ENCODE data around the gene TM7SF3. TPM values are rescaled to one million over a fixed set of nuclear protein-coding genes. Genes with fewer than 3 reads are reported as not detected.
"Not testable (repeated sequence)": the region's sequence is repeated elsewhere in the genome, so short reads cannot be mapped to it uniquely, and the experiment has no call there.

Gene TM7SF3
- total and polyA plus RNA-seq, 2 donors from 2014 or later, result 63.1 to 70.1 TPM

DNA sequence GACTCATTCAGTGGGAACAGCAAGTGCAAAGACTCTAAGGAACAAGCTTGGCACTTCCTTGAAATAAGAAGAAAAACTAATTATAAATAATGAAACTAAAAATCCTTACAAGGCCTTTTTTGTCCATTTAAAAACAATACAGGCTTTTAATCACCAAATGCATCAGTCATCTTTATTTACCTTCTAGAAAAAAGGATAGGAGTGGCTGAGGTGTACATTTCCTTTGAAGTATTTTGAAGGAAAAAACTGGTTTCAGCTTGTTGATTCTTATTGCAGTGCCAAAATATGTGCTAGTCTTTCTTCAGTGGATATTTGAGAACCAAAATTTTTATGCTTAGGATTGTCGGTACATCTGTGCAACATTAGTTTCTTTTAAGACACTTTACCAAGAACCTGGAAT, 38.0 kb upstream of the TM7SF3 start:
- no peak overlapping the region for H3K4me3 ChIP-seq (ENCODE audit: low read length in 3 of 3)
- H3K9me3 ChIP-seq (ENCODE audit: control insufficient read depth in 2 of 3, insufficient read depth in 1 of 3, low read length in 3 of 3), result no peaks in the 10 kb centered on the region
- FAIRE-seq (no peak), DNase-seq (no peak)
- no peak overlapping the region for H3K27ac ChIP-seq (ENCODE audit: low read depth in 2 of 2, low read length in 2 of 2)
- H3K9ac ChIP-seq (ENCODE audit: low read length in 3 of 3), result no peak overlapping the region
- H3K36me3 ChIP-seq (ENCODE audit: control insufficient read depth in 2 of 3, insufficient read depth in 3 of 3, low read length in 3 of 3), result no peaks in the 10 kb centered on the region
- intact Hi-C loops (cut with DNase I), result no loop called here
- H3K4me1 ChIP-seq (ENCODE audit: control insufficient read depth in 2 of 3, insufficient read depth in 2 of 3, low read depth in 1 of 3, low read length in 3 of 3), result no peaks in the 10 kb centered on the region
- H3K27me3 ChIP-seq (ENCODE audit: control insufficient read depth, insufficient read depth, low read length), result no peaks in the 10 kb centered on the region
- TF ChIP-seq, protein P1, sequence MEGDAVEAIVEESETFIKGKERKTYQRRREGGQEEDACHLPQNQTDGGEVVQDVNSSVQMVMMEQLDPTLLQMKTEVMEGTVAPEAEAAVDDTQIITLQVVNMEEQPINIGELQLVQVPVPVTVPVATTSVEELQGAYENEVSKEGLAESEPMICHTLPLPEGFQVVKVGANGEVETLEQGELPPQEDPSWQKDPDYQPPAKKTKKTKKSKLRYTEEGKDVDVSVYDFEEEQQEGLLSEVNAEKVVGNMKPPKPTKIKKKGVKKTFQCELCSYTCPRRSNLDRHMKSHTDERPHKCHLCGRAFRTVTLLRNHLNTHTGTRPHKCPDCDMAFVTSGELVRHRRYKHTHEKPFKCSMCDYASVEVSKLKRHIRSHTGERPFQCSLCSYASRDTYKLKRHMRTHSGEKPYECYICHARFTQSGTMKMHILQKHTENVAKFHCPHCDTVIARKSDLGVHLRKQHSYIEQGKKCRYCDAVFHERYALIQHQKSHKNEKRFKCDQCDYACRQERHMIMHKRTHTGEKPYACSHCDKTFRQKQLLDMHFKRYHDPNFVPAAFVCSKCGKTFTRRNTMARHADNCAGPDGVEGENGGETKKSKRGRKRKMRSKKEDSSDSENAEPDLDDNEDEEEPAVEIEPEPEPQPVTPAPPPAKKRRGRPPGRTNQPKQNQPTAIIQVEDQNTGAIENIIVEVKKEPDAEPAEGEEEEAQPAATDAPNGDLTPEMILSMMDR (IDR thresholded peaks at IDR 0.05; ENCODE audit: borderline replicate concordance, extremely low read depth, insufficient read depth), result no peak

DNA sequence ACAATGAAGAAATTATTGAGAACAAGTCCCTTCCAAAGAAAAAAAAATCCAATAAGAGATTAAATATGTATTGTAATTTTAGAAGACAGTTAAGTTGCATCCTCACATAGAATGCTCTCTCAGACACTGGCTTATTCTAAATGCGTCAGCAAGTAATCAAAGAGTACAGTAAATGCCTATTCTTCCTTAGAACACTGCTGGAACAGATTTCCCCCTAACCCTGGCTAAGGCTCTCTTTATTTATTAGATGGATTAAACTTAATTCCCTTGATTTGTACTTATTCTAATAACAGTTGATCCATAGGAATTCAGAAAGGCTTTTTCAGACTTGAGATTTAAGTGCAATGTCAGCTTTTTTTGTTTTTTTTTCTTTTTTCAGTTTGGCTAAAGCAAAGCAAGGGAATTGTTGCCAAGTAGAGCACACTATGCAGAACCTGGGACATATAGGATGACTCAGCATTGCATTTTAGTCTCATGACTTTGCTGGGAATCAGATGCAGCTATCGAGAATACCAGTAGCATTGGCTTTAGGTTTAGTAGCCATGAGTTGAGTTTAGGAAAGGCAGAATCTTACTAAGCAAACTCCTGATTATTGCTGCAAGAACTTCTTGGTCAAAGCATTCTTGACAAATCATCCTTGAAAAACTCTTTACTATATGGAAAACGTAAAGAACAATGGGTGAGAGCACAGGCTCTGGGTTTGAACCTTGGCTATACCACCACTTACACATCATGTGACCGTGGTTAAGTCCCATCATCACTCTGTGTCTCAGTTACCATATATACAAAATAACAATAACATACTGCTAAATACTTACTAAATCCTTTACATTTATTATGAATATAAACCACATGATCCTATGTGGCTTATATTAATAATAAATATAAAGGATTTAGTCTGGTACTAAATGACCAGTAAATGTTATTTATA, 34.9 kb upstream of the TM7SF3 start:
- FAIRE-seq (no peak), DNase-seq (no peak)
- Histone ChIP-seq H3K9me3 (ENCODE audit: control insufficient read depth in 2 of 3, insufficient read depth in 1 of 3, low read length in 3 of 3) (no peaks in the 10 kb centered on the region), H3K4me3 (ENCODE audit: low read length in 3 of 3) (no peak overlapping the region), H3K27me3 (ENCODE audit: control insufficient read depth, insufficient read depth, low read length) (no peaks in the 10 kb centered on the region), H3K27ac (ENCODE audit: low read depth in 2 of 2, low read length in 2 of 2) (no peak overlapping the region), H3K9ac (ENCODE audit: low read length in 3 of 3) (no peak overlapping the region), H3K36me3 (ENCODE audit: control insufficient read depth in 2 of 3, insufficient read depth in 3 of 3, low read length in 3 of 3) (no peaks in the 10 kb centered on the region), H3K4me1 (ENCODE audit: control insufficient read depth in 2 of 3, insufficient read depth in 2 of 3, low read depth in 1 of 3, low read length in 3 of 3) (no peaks in the 10 kb centered on the region)
- intact Hi-C loops (cut with DNase I), result no loop called here
- TF ChIP-seq, protein P1 (IDR thresholded peaks at IDR 0.05; ENCODE audit: borderline replicate concordance, extremely low read depth, insufficient read depth), result no peak

DNA sequence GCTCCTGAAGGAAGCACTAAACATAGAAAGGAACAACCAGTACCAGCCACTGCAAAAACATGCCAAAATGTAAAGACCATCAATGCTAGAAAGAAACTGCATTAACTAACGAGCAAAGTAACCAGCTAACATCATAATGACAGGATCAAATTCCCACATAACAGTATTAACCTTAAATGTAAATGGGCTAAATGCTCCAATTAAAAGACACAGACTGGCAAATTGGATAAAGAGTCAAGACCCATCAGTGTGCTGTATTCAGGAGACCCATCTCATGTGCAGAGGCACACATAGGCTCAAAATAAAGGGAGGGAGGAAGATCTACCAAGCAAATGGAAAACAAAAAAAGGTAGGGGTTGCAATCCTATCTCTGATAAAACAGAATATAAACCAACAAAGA, 27.8 kb upstream of the TM7SF3 start:
- DNase-seq; intact Hi-C loops (cut with DNase I); H3K9ac ChIP-seq (ENCODE audit: low read length in 3 of 3); H3K27me3 ChIP-seq (ENCODE audit: control insufficient read depth, insufficient read depth, low read length); H3K36me3 ChIP-seq (ENCODE audit: control insufficient read depth in 2 of 3, insufficient read depth in 3 of 3, low read length in 3 of 3); H3K4me3 ChIP-seq (ENCODE audit: low read length in 3 of 3); H3K27ac ChIP-seq (ENCODE audit: low read depth in 2 of 2, low read length in 2 of 2); FAIRE-seq; H3K9me3 ChIP-seq (ENCODE audit: control insufficient read depth in 2 of 3, insufficient read depth in 1 of 3, low read length in 3 of 3); H3K4me1 ChIP-seq (ENCODE audit: control insufficient read depth in 2 of 3, insufficient read depth in 2 of 3, low read depth in 1 of 3, low read length in 3 of 3): not testable (repeated sequence)

DNA sequence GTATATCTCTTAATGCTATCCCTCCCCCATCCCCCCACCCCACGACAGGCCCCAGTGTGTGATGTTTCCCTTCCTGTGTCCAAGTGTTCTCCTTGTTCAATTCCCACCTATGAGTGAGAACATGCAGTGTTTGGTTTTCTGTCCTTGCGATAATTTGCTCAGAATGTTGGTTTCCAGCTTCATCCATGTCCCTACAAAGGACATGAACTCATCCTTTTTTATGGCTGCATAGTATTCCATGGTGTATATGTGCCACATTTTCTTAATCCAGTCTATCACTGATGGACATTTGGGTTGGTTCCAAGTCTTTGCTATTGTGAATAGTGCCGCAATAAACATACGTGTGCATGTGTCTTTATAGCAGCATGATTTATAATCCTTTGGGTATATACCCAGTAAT, 26.5 kb upstream of the TM7SF3 start:
- FAIRE-seq; intact Hi-C loops (cut with DNase I); H3K9ac ChIP-seq (ENCODE audit: low read length in 3 of 3); H3K27ac ChIP-seq (ENCODE audit: low read depth in 2 of 2, low read length in 2 of 2); DNase-seq; H3K36me3 ChIP-seq (ENCODE audit: control insufficient read depth in 2 of 3, insufficient read depth in 3 of 3, low read length in 3 of 3); H3K27me3 ChIP-seq (ENCODE audit: control insufficient read depth, insufficient read depth, low read length); H3K4me1 ChIP-seq (ENCODE audit: control insufficient read depth in 2 of 3, insufficient read depth in 2 of 3, low read depth in 1 of 3, low read length in 3 of 3); H3K9me3 ChIP-seq (ENCODE audit: control insufficient read depth in 2 of 3, insufficient read depth in 1 of 3, low read length in 3 of 3); H3K4me3 ChIP-seq (ENCODE audit: low read length in 3 of 3): not testable (repeated sequence)

Data from kidney (tissue), 14 donors.